Measurements from ENCODE around the gene GLB1L2.

DNA sequence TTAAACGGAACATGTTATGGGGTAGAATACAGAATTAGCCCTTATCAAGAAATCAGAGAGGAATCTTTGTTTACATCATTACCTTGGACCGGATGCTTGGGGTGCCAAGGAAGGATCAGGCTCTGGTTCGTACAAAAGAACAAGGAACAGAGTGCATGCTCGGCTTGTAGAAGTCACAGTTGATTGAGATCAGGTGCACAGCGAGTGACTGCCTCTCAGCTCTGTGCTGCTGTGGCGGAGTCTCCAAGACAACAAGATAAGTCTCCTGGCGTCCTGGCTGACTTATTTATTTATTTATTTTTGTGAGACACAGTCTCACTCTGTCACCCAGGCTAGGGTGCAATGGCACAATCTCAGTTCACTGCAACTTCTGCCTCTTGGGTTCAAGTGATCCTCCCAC is 31.8 kb downstream of the GLB1L2 start:
- TF ChIP-seq GABPA (IDR thresholded peaks at IDR 0.05; ENCODE audit: low read depth) (no peak), EP300 (IDR thresholded peaks at IDR 0.05; ENCODE audit: borderline replicate concordance in 1 of 2, low read depth in 1 of 2, low read length in 1 of 2) (no peak), TEAD4 (IDR thresholded peaks at IDR 0.05; ENCODE audit: borderline replicate concordance, insufficient read depth) (no peak), YY1 (IDR thresholded peaks at IDR 0.05; ENCODE audit: low read depth) (no peak), POLR2AphosphoS5 (IDR thresholded peaks at IDR 0.05; ENCODE audit: low read depth, low read length) (no peak), SMC3 (IDR thresholded peaks at IDR 0.05; ENCODE audit: low read depth, low read length) (no peak), RAD21 (IDR thresholded peaks at IDR 0.05; ENCODE audit: low read length) (no peak), TAF1 (IDR thresholded peaks at IDR 0.05; ENCODE audit: borderline replicate concordance, low read depth, low read length) (no peak), TCF12 (IDR thresholded peaks at IDR 0.05) (no peak), REST (IDR thresholded peaks at IDR 0.05; ENCODE audit: low read depth, low read length) (no peak), ZBTB33 (IDR thresholded peaks at IDR 0.05; ENCODE audit: borderline replicate concordance, low read depth) (no peak), CHD2 (IDR thresholded peaks at IDR 0.05; ENCODE audit: low read length, partially characterized antibody) (no peak)
- TF ChIP-seq, protein P1, sequence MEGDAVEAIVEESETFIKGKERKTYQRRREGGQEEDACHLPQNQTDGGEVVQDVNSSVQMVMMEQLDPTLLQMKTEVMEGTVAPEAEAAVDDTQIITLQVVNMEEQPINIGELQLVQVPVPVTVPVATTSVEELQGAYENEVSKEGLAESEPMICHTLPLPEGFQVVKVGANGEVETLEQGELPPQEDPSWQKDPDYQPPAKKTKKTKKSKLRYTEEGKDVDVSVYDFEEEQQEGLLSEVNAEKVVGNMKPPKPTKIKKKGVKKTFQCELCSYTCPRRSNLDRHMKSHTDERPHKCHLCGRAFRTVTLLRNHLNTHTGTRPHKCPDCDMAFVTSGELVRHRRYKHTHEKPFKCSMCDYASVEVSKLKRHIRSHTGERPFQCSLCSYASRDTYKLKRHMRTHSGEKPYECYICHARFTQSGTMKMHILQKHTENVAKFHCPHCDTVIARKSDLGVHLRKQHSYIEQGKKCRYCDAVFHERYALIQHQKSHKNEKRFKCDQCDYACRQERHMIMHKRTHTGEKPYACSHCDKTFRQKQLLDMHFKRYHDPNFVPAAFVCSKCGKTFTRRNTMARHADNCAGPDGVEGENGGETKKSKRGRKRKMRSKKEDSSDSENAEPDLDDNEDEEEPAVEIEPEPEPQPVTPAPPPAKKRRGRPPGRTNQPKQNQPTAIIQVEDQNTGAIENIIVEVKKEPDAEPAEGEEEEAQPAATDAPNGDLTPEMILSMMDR (IDR thresholded peaks at IDR 0.05), result no peak
- TF ChIP-seq, protein P2, sequence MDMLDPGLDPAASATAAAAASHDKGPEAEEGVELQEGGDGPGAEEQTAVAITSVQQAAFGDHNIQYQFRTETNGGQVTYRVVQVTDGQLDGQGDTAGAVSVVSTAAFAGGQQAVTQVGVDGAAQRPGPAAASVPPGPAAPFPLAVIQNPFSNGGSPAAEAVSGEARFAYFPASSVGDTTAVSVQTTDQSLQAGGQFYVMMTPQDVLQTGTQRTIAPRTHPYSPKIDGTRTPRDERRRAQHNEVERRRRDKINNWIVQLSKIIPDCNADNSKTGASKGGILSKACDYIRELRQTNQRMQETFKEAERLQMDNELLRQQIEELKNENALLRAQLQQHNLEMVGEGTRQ (IDR thresholded peaks at IDR 0.05; ENCODE audit: borderline replicate concordance, low read depth, low read length), result no peak
